HG02798 (cell line): ENCODE results near the gene BTLA.
A peak's percentile ranks its signal among the peaks of the same experiment; 100 is the strongest.
"Not testable (repeated sequence)": the region's sequence is repeated elsewhere in the genome, so short reads cannot be mapped to it uniquely, and the experiment has no call there.

ENCODE experiments used
- ATAC-seq: cut with Tn5 transposase; IDR thresholded peaks from one replicate; pipeline ENCODE4 v1.9.1; 2021; ENCODE audit warnings: mild to moderate bottlenecking; ENCODE audit not compliant: unreplicated experiment, poor library complexity

BTLA gene

DNA sequence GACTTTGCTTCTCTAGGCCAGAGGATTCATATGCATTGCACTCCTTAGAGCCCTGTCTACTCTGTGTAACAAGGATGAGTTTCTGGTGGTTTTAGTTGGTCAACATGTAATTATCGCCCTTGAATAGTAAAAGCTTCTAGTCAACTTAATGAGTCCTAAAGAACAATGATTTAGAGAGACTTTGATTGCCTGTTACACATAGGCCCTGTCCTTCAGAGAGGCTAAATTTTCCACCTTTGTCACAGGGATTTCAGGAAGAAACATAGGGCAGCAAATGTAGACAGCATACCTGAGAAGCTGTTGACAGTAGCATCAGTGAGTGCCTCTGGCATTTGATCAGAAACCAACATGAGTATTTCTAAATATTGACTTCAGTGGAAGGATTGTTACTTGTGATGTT, 7.1 kb downstream of the BTLA start:
- ATAC-seq, result no peak

DNA sequence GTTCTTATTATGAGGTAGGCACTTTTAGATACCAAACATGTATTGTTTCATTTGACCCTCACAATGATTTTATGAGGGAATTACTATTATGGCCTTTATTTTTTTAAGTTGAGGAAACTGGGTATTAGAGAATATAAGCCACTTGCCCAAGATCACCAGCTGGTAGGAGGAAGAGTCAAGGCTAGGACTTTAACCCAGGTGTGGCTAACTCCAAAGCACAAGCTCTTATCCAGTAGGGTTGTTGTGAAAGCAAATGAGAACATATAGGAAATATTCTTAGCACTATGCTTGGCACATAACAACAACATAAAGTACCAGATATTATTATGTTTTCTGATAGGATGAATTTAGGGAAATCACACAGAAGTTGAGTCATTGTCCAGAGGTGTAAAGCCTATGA, 7.9 kb downstream of the BTLA start:
- no peak for ATAC-seq

DNA sequence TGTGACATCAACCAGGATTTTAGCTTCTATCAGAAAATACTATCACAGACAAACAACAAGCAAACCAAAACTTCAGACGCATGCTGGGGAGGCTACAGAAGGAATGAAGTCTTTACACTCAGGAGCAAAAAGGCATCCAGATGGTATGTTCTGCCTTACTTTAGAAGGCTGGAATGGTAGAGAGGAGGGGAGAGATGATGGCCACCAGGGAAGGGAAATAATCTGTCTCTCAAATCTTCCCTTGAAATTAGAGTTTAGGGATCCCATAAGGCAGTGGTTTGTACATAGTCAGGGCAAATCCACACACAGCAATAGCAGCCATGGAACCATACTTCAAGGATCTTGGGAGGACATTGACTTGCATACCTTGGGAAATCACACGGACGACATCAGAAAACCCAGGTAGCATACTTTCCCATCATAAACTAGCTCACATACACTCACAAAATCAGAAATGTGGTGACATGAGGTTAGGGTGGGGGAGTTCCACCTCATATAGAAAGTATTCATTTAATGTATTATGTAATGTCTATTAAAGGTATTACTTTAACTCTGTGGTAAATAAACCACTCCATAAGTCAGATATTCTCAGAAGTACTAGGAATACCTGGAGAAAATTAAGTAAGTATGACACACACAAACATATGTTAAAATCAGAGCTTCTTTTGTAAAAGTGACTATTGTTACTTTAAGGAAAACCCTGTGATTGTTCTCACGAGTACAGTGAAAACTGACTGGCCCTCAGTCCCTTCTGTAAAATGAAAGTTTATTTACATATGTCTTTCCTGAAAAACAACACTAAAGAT, 9.4 kb downstream of the BTLA start:
- ATAC-seq, result peak; percentile 47

DNA sequence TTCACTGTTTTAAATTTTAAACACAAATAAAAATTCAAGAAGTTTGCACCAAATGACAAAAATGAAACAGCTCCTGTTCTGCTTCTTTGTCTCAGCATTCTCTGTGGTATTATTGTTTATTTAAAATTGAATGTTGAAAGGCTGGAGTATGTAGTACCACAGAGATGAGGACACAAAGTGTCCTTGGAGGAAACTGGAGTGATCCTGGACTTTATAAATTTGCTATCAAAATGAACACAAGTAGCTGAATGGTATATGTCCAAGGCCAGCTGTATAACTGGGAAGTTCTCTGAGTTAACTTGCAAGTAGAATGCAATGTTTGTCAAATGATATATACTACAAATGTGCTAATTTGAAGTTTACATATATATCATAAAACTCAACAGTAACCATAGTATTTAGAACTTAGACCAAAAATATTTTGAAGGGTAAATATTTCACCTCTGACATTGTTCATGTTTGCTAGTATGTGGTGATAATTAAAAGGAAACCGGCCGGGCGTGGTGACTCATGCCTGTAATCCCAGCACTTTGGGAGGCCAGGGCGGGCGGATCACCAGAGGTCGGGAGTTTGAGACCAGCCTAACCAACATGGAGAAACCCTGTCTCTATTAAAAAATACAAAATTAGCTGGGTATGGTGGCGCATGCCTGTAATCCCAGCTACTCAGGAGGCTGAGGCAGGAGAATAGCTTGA, 12.3 kb downstream of the BTLA start:
- no peak for ATAC-seq

DNA sequence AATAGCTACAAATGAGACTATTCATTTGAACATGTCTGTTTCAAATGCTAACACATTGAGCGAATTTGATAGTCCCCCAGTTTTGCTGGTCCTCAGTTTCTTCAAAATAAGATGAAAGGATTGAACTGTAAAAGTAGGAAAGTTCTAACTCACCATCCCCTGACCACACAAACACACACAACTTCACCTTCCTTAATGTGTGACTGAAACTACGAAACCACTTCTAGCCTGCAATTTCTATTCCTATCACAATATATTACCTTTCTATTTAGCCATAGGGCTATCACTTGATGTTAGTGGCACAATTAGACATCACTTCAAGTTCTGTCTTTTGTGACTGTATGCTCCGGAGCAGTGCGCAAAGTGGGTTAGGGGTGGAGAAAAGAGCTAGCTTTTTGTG, 14.9 kb downstream of the BTLA start:
- ATAC-seq, result no peak

DNA sequence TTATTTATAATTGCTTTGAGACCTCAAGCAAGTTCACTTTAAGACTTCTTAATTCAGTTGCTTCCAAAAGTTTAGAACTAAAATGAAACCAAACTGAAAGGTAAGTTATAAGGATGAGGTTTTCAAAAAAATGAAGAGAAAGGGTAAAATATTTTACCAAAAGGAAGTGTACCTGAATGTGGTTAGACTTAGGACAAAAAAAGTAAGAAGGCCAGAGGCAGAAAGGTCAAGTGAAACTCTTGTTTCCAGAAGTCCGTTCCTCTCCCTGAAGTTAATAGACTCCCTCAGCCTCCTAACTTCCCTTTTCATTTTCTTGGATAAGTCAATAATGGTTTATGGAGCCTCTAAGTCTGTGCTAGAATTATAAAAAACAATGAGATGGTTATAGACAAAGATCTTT, 16.6 kb downstream of the BTLA start:
- ATAC-seq, result no peak

DNA sequence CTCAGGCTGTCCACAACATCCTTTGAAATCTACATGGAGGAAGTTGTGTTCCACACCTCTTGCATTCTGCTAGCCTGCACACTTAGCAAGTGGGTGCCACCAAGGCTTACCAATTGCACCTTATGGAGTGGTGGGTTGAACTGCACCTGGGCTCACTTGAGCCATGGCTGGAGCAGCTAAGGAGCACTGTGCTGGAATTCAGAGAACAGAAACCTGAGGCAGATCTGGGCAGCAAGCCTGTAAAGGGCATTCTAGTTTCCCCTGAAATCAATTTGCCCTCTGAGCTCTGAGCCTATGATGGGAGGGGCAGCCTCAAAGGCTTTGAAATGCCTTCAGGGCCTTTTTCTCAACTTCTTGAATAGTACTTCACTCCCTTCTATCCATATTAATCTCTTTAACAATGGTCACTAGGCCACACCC, 18.0 kb downstream of the BTLA start:
- no peak for ATAC-seq

DNA sequence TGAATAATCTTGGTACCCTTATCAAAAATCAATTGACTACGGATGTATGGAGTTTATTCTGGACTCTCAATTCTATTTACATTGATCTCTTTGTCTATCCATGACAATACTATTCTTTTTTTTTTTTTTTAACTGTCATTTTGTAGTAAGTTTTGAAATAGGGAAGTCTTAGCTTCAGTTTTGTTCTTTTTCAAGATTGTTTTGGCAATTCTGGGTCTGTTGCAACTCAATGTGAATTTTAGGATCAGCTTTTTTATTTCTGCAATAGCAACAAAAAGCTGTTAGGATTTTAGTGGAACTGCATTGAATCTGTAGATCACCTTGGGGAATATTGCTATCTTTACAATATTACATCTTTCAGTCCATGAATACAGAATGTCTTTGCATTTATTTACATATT, 21.4 kb downstream of the BTLA start:
- ATAC-seq, result no peak

DNA sequence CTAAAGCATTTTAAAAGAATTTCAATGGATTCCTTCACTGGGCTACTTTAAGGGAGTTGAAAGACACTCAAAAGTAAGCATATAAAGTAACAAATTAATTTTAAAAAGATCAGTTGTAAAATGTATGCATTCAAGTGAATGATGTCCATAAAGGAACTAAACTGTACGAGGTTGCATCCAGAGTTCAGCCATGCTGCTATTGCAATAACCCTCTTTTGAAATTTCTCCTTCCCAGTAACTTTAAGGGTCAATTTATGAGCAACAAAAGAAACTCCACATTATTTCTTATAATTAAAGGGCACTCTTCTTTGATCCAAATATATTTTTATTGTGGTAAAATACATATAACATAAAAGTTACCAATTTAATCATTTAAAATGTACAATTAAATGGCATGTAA, 22.9 kb downstream of the BTLA start:
- ATAC-seq, result no peak

DNA sequence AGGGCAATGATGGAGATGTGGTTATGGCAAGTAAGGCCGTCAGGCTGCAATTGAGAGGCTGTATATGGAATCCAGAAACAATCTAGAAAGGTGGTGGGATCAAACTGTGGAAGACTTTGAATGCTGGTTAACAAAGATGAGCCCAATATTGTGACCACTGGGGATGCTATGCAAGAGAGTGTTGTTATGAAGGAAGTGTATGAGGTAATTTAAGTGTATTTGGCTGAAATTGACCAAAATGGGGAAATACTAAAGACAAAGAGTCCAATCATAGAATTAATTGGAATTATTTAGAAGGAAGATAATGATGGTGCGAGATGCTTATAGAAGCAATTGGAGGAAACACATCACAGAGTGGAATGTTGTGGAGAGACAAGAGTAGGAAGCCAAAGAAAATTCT, 24.5 kb downstream of the BTLA start:
- no peak for ATAC-seq

DNA sequence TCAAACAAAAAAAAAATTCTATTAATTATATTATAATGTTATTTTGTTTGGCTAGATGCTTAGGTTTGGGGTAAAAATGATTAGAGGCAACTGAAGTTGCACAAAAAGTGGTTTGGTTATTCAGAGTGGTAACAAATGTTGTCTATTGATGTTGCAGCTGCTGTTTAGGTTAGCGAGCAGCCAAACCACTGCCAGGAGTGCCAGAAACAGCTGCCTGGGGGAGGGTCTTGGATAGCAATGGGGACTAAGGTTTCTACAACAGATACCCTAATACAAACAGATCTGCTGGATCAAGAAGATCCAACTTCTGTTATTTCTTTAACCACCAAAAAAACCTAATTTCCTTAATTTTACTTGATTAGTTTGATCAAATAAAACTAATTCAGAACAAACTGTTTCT, 26.6 kb downstream of the BTLA start:
- no peak for ATAC-seq

DNA sequence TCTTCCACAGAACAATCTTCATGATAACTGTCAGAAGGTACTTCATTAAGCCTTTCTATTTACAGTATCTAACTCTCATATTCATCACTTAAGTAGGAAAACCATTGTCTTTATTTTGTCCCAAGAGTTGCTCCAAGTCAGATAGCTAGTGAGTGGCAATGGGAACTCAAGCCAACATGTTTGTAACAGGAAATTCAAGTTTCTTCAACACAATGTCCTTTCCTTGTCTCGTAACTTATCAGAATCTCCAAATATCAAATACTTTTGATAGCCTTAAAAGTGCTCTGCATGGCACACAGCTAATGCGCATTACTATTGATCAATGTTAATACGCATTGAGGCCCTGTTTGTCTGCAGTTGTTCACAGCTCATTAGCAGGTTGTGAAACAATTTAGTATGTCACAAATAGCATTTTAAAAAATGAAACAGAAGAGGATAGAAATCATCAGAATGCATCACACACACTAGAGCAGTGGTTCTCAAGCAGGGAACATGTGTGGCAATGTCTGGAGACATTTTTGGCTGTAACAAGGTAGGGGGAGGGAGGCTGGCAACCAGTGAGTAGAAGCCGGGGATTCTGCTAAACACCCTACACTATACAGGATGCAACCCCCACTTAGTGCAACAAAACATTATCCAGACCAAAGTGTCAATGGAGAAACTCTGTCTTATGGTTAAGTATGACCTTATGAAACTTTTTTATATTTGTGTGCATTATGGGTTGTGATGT, 27.5 kb downstream of the BTLA start:
- ATAC-seq, result no peak

DNA sequence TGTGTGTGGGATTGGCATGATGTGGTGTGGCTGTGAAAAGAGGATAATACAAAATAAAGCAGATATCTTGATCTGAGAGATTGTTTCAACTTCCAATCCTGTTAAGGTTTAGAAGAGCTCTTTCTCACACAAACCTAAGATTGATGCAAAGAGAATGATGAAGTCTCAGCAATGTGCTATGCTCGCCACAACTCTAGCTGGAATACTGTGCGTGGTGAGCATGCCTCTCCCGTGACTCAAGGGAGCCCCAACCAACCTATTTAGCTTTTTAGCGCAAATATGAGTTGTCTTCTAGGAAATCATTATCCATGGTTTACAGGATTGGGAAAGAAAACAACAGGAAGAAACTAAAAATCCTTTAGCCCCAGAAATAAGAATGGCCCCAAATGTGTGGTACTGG, 28.5 kb downstream of the BTLA start:
- no peak for ATAC-seq

DNA sequence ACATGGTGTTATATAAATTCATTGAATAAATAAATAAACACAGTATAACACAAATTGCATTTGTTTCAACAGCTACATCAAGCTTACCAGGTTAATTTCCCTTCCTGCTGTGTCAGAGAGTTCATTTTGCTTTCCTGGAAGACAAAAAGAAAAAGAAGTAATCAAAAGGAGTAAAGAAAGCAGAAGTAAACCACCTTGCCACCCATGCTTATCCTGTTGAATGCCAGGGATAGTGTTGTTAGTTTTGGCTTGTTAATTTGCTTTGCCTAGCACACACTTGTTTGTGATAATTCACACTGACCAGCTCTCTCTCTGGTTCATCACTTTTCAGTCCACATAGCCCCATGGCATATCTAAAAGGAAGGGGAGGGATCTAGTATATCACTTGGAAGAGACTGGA, 29.6 kb downstream of the BTLA start:
- ATAC-seq, result no peak

DNA sequence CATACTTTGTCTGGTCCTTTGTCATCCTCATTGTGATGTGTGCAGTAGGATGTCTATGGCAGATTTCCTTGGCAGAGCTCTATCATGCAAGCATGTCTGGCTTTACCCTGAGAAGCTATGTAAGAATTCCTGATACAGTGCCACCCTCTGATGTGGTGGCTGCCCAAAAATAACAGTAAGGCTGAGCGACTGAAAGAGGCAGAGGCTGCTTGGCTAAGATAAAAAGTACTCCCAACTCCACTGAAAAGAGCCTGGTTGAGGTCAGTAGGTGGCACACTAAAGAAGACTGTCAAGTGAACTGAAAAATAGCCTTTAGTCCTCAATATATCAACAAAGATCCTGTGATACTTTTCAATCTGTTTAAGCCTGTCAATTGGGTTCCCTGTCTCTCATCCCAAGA, 31.7 kb downstream of the BTLA start:
- ATAC-seq, result no peak

DNA sequence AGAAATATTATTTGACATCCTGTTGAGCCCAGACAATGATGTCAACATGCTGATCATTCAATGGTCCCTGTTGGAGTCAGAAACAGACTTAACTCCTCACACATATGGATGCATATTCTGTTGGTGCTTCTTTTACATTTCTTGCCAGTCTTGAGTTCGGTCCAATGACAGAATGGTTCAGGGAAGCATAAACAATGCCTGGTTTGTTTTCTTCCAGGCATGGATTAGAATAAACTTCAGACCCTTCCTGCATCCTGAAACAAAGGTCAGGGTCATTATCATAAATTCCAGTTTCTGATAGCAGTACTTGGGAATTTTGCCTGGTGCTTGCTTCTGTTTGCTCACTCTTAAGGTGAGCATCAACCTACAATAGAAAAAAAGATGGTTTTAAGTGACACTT, 33.3 kb downstream of the BTLA start:
- ATAC-seq, result no peak

DNA sequence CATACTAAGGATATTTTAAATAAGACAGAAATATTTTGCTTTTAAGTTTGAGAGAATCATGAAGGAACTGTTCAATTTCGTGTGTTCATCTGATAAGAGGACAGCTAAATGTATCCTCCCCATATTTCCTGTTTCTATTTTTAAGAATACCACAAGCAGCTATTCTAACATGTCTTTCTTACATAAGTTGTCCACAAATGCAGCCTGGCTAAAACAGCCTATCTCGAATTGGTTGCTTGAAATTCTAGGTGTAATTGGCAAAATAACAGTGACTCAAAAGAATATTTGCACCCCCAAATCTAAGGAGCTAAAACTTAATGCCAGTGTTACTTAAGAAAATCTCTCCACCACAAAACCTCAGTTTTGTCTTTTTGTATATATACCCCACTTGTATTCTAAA, 35.0 kb downstream of the BTLA start:
- ATAC-seq, result peak; percentile 49

DNA sequence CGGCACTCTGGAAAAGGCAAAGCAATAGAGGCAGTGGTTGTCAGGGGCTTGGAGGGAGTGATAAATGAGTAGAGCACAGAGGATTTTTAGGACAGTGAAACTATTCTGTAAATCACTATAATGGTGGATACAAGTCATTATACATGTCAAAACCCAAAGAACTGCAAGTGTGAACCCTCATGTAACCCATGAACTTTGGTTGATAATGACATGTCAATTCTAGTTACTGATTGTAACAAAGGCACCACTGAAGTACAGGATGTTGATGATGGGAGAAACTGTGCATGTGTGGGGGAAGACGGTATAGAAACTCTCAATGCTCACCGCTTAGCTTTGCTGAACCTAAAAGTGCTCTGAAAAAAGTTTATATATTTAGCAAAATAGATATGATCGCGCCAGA, 36.0 kb downstream of the BTLA start:
- ATAC-seq, result peak; percentile 38

DNA sequence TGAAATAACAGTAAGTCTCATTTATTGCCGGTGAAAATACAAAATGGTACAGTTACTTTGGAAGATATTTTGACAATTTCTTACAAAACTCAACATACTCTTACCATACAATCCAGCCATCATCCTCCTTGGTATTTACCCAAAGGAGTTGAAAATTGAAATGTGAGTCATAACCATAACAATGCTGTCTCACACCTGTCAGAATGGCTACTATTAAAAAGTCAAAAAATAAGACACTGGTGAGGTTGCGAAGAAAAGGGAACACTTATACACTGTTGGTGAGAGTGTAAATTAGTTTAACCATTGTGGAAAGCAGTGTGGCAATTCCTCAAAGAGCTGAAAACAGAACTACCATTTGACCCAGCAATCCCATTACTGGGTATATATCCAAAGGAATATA, 37.5 kb downstream of the BTLA start:
- not testable (repeated sequence) for ATAC-seq

DNA sequence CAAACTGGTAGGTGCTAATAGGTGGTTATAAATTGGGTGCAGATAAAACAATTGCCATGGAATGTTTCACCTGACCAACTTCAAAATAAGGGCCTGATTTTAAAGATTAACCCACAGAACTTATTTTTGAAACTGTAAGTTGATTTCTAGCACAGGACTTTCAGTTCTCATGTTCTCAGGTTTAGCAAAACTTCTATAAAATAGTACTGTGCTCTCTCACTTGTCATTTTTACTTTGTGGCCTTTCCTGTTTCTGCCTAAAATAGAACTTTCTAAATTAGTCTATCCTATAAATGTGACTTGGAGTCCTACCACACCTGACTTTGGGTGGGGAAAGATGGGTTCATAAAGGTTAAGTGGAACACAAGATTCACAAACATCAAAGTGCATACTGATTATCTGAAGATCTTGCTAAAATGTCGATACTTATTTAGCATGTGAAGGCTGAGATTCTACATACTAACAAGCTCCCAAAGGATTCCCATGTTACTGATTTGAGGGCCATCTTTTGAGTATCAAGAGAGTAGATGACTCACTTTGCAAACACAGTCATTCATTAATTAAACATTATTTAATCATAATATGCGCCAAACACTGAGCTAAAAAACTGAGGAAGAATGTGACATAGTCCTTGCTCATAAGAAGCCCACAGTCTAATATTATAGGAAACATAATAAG, 38.6 kb downstream of the BTLA start:
- ATAC-seq, result peak; percentile 56

DNA sequence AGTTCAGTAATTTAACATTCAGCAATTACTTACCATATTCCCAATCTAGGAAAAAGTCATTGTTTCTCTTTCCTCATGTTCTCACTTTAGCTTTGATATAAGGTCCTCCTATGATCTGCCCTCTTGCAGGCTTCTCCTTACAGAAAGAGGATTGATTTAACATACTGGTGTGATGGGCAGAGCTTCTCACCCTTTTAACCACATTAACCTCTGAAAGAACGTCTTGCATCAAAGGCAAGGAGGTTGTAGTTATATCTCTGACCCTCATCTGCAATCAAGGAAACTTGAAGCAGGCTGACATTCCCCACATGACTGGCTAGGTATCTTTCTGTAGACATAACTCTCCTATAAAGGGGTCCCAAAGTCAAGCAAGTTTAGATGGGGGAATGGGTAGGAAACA, 39.5 kb downstream of the BTLA start:
- ATAC-seq, result peak; percentile 49
